Left forelimb (tissue), 1 donor: ENCODE measurements around the gene OBSCN.
A peak's percentile ranks its signal among the peaks of the same experiment; 100 is the strongest.
"Not testable (repeated sequence)": the region's sequence is repeated elsewhere in the genome, so short reads cannot be mapped to it uniquely, and the experiment has no call there.

ENCODE experiments used
- DNase-seq: peaks from one replicate; pipeline ENCODE4 v3.0.0-alpha.2; 2018; ENCODE audit warnings: low spot score

OBSCN gene

DNA sequence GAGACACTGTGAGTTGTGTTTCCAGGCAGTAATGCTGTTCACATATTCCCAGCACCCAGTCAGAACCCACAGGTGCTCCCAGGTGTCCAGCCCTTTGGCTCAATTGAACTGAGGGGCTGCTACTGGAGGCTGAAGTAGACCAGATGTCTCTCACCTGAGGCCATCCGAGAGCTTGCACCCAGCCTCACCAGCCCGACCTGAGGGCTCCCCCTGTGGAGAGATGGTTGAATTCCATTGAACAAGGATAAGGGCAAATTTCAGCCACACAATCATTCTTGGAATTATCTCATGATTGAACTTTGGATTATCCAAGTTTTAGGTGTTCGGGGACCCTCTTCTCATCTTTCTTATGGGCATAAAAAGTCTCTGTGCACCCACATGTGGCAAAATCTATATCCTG is 52.1 kb downstream of the OBSCN start:
- peak; percentile 30 for DNase-seq

DNA sequence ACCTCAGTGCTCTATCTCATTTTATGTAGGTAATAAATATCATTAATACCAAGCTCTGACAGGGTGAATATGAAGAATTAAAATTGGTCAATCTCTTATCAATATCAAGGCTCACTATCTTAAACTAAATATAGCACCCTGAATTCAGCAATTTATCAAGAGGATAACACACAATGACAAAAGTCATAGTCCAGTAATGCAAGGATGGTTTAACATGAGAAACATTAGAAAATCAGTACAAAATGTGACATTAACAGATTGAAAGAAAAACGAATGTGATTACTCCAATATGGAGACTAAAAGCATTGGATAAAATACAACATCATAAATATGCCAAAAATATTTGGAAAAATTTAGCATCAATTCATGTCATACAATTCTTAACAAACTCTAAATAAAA is 53.9 kb downstream of the OBSCN start:
- DNase-seq: no peak

DNA sequence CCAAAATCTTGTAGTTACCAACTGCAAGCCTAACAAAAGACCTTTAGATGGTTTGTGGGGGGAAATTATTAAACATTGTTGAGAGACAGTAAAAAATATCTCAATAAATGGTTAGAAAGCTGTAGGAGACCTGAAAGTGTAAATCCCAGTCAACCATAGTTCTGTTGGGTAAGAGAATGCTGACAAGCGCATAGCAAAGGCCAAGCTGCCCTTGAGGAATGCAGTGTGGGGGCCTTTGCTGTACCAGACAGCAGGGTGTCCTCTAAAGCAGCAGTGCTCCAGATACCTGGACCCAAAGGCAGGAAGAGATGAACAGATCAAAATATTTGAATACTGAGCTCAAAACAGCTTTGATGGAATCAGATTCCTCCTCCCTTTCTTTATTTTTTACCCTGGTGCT is 54.6 kb downstream of the OBSCN start:
- no peak for DNase-seq

DNA sequence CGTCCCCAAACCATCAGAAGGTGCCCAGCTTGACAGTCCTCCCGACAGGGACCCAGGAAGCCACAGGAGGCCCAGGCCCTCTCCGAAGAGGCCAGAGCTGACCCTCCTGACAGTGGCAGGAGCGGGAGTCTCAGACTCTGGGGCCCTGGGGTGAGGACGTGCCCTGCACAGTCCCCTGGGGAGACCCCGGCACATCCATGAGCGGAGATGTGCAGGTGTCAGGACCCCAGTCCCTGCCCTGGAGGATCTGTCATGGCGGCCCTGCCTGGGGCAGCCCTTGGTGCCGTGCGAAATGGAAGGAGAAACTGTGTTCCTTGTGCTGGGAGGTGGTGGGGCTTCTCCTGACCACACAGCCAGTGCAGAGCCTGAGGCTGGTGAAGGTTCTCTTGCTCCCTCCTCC is 55.8 kb downstream of the OBSCN start:
- DNase-seq: peak; percentile 33

DNA sequence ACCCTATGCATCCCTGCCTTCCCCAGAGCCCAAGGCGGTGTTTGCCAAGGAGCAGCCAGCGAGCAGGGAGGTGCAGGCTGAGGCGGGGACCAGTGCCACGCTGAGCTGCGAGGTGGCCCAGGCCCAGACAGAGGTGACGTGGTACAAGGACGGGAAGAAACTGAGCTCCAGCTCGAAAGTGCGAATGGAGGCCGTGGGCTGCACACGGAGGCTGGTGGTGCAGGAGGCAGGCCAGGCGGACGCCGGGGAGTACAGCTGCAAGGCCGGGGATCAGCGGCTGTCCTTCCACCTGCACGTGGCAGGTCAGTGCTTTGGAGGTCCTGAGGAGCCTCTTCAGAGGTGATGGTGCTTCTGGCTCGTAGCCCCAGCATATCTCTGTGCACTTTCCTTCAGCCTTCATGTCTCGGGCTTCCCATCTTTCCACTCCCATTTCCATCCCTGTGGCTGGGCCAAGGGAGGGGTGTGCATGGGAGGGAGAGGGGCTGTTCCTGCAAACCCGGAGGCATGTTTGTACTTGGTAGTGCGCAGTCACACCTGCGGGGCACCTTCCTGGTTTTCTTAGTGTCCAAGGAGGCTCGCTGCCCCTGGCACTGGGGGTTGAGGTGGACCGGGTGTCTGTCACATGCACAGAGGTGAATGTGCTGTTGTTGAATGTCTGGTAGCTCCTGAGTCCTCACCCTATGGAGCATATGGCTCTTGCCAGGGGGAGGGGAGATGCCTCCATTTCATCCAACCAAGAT is 56.4 kb downstream of the OBSCN start:
- peak; percentile 58 for DNase-seq

DNA sequence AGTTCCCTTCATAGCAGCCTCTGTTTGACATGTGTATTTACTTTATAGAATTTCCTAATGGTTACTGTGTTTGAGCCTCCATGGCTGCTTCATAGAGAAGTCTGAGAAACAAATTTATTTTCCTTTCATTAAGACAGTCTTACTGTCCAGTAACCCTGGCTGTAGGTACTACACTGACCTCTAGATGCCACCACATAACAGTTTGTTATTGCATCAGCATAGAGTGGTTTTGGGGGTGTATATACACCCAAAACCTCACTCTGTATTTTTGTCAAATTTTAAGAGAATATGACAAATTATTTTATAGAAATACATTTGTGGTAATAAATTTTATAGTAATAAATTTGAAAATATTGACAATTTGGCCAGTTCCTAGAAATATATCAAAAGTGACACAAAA is 57.3 kb downstream of the OBSCN start:
- no peak for DNase-seq

DNA sequence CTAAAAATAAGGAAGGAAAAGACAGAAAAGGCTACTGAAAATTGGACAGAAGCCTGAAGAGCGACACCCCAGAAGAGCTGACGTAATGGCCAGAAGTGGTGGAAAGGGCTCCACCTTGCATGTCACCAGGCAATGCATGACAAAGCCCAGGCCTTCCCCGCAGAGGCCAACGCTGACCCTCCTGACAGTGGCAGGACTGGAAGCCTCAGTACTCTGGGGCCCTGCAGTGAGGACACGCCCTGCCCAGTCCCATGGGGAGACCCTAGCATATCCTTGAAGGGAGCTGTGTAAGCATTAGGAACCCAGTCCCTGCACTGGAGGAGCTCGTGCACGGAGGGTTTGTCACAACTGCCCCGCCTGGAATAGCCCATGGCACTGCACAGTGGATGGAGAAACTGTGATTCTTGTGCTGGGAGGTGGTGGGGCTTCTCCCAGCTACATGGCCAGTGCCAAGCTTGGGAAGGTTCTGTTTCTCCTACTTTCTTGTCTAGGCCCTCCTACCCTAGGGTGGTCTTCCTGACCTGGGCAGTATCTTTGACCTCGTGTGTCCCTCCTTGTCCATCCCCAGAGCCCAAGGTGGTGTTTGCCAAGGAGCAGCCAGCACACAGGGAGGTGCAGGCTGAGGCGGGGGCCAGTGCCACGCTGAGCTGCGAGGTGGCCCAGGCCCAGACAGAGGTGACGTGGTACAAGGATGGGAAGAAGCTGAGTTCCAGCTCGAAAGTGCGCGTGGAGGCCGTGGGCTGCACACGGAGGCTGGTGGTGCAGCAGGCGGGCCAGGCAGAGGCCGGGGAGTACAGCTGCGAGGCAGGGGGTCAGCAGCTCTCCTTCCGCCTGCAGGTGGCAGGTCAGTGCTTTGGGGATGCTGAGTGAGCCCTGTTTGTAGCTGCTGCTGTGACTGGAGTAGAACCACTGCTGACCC is 60.4 kb downstream of the OBSCN start:
- peak; percentile 60 for DNase-seq

DNA sequence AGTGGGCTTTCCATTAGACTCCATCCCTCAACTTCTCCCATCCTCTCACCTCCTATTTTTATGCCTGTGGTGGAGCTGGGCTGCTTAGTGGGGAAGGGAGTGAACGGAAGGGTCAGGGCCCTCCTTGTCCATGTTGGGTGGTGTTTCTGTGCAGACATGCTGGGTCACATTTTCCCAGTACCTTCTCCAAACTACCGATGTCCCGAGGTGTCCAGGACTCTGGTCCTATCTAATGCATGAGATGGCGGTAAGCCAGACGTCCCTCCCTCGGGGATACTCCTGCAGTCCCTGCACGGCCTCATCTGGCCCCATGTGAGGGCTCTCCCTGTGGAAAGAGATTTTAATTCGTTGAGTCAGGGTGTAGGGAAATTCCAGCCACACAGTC is 61.0 kb downstream of the OBSCN start:
- peak; percentile 56 for DNase-seq

DNA sequence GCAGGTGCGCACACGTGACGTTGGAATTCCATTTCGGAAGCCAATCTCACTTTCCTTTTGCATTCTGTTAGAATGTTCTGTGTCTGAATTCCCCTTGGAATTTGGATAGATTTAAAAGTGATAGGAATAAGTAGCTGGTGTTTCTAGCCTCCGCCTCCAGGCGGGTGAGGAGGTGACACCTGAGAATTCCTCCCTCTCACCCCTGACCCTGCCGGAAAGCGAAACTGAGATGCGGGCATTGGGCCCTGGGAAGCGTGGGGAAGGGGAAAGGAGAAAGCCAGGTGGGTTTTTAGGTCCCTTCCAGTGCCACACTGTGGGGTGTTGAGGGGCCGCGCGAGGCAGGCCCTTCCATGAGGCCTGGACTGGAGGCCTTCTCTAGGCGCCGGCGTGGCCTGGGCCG is 61.6 kb downstream of the OBSCN start:
- DNase-seq: not testable (repeated sequence)

DNA sequence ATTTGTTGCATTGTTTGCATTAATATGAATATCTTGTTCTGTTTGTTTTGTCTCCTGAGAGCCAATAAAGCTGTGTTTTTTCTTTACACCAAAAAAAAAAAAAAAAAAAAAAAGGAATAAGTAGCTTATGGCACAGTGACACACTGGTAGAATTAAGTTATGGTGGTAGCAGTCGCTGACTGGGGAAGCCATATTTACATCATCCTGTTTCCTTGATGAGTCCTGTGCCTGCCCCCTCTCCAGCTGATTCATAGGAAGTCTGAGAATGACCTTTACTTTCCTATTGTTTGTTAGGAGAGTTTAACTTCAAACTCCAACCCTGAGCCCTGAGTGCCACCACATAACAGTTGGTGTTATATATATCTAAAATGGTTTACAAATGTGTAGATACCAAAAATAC is 62.2 kb downstream of the OBSCN start:
- no peak for DNase-seq

DNA sequence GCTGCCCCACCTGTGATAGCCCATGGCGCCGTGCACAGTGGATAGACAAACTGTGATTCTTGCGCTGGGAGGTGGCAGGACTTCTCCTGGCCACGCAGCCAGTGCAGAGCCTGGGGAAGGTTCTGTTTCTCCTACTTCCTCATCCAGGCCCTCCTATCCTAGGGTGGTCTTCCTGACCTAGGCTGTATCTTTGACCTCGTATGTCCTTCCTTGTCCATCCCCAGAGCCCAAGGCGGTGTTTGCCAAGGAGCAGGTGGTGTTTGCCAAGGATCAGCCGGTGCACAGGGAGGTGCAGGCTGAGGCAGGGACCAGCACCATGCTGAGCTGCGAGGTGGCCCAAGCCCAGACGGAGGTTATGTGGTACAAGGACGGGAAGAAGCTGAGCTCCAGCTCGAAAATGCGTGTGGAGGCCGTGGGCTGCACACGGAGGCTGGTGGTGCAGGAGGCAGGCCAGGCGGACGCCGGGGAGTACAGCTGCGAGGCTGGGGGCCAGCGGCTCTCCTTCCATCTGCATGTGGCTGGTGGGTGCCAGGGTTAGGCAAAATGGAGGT is 63.9 kb downstream of the OBSCN start:
- peak; percentile 46 for DNase-seq

DNA sequence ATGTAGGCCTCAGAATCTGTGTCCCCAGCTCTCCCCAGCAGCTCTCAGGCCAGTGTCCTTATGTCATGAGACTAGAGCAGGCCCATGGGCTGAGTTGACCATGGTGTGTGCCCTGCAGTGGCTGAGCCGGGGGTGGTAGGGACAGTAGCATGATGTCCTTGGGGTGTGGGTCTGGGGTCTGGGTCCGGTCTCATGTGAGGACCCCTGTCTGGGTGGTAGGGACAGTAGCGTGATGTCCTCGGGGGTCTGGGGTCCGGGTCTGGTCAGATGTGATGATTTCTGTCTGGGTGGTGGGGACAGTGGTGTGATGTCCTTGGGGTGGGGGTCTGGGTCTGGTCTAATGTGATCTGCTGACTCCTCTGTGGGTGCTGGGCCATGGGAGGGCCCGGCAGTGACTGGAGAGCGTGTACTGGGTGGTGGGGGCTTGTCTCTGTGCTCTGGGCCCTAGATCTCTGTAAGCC is 64.5 kb downstream of the OBSCN start:
- DNase-seq: peak; percentile 45

DNA sequence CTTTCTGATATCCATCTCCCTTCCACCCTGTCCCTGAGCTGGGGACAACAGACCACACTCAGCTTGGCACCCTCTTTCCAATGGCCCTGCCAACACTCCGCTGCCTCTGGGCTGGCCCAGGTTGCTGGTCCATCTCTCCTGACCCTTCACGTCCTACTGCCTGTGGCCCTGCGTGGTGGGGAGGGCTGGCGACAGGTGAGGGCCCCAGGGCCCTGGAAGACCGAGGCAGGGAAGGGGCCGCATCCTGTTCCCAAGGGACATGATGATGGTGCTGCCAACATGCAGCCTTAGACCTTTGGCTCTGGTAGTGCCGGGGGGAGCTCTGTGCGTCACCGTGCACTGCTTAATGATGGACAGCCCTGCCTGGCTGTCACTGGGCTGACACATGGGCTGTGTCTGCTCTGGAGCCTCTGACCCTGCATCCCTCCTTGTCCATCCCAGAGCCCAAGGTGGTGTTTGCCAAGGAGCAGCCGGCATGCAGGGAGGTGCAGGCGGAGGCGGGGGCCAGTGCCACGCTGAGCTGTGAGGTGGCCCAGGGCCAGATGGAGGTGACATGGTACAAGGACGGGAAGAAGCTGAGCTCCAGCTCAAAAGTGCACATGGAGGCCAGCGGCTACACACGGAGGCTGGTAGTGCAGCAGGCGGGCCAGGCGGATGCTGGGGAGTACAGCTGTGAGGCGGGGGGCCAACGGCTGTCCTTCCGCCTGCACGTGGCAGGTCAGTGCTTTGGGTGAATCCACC is 65.2 kb downstream of the OBSCN start:
- peak; percentile 55 for DNase-seq

DNA sequence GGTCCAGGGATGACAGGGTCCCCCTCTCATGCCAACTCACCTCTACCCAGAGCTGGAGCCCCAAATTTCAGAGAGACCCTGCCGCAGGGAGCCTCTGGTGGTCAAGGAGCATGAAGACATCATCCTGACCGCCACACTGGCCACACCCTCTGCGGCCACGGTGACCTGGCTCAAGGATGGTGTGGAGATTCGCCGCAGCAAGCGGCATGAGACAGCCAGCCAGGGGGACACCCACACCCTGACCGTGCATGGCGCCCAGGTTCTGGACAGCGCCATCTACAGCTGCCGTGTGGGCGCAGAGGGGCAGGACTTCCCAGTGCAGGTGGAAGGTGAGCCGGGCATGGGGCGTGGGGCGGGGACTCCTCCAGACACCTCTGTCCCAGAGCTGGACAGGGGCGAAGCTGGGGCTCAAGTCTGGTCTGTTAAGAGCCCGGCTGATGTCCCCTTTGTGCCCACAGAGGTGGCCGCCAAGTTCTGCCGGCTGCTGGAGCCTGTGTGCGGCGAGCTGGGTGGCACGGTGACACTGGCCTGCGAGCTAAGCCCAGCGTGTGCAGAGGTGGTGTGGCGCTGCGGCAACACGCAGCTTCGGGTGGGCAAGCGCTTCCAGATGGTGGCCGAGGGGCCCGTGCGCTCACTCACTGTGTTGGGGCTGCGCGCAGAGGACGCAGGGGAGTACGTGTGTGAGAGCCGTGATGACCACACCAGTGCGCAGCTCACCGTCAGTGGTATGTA is 66.0 kb downstream of the OBSCN start:
- DNase-seq: peak; percentile 59

DNA sequence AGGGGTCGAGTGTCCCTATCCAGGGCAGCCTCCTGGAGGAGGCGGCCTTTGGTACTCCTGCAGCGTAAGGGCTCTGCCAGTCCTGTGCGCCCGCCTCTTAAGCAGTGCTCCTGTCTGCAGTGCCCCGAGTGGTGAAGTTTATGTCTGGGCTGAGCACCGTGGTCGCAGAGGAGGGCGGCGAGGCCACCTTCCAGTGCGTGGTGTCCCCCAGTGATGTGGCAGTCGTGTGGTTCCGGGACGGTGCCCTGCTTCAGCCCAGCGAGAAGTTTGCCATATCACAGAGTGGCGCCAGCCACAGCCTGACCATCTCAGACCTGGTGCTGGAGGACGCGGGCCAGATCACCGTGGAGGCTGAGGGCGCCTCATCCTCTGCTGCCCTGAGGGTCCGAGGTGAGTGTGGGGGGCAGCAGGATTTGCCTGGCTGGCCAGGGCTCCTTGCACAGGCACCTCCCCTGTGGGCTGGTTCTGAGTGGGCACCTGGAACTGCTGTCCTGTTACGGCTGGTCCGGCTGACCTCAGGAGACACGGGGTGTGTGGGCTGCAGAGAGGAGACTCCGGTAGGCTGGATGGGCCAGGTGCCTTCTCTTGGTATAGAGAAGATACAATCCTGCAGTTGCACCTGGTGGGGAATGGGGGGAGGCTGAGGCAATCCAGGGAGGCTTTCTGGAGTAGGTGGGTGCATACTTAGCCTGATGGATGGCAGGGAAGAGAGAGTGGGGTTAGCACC is 66.8 kb downstream of the OBSCN start:
- DNase-seq: peak; percentile 57

DNA sequence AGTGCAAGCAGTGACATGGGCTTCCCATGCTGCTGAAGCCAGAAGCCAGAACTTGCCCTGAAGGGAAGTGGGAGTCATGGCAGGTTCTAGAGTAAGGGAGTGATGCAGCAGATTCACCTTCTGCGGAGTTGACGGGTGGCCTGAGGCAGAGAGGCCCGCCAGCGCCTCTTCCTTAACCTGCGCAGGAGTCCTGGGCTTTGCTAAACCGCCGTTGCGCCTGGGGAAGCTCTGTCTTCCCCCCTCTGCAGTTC is 67.3 kb downstream of the OBSCN start:
- no peak for DNase-seq

DNA sequence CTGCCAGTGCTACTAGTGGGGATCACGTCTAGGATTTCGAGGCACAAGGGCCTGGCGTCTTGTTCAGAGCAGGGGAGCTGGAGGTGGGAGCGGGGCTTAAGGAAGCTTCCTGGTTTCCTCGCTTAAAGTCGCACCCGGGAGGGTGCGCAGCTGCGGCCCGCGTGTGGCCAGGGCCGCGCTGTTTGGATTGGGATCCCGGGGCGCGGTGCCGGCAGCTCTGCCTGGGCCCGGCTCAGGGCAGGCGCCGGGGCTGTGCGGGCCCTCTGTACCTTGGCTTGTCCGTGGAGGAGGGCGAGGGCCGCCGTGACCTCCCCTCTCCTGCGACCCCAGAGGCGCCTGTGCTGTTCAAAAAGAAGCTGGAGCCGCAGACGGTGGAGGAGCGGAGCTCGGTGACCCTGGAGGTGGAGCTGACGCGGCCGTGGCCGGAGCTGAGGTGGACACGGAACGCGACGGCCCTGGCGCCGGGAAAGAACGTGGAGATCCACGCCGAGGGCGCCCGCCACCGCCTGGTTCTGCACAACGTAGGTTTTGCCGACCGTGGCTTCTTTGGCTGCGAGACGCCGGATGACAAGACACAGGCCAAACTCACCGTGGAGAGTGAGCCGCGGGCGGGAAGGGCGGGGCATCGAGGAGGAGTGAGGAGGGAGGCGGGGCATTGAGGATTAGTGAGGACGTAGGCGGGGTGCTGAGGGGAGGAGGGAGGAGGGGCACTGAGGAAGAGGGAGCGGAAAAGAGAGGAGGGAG is 67.8 kb downstream of the OBSCN start:
- DNase-seq: peak; percentile 91

DNA sequence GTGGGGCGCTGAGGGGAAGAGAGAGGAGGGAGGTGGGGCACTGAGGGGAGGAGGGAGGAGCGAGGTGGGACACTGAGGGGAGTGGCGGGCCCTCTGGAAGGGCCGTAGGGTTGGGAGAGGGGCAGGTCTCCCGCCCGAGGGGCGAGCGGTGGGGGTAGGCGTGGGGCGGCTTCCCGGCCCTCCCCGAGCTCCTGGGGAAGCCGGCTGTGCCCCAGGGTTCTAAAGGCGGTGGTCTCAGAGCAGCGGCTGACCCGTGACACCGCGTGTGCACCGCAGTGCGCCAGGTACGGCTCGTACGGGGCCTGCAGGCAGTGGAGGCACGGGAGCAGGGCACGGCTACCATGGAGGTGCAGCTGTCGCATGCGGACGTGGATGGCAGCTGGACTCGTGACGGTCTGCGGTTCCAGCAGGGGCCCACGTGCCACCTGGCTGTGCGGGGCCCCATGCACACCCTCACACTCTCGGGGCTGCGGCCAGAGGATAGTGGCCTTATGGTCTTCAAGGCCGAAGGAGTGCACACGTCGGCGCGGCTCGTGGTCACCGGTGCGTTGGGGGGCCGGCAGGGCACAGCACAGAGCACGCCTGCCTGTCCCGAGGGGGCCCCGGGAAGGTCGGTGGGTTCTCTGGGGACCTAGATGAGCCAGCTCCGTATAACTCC is 68.5 kb downstream of the OBSCN start:
- DNase-seq: no peak

DNA sequence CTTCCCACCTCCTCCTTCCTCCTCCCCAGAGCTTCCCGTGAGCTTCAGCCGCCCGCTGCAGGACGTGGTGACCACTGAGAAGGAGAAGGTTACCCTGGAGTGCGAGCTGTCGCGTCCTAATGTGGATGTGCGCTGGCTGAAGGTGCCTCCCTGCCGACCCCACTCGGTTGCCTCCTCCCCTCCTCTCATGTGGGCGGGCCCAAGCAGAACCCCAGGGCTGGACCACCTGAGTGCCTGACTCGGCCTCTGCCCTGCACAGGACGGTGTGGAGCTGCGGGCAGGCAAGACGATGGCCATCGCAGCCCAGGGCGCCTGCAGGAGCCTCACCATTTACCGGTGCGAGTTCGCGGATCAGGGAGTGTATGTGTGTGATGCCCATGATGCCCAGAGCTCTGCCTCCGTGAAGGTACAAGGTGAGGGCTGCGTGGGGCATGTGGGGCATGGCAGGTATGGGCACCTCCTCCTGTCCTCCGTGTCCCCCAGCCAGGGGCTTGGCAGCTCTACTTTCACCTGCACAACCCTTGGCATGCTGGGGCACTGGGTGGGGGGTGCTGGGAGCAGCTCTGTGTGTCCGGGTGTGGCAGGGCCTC is 69.2 kb downstream of the OBSCN start:
- no peak for DNase-seq
